ENCODE results near the gene LRR1. TPM values are rescaled to one million over a fixed set of nuclear protein-coding genes. Genes with fewer than 3 reads are reported as not detected.
"Not testable (repeated sequence)": the region's sequence is repeated elsewhere in the genome, so short reads cannot be mapped to it uniquely, and the experiment has no call there.

Gene LRR1
- polyA plus RNA-seq, 2 donors, result 4.3 to 9.0 TPM

- Histone ChIP-seq H3K27me3 (ENCODE audit: control insufficient read depth in 1 of 2, insufficient read depth in 2 of 2, low read length in 2 of 2) (no peaks in the 10 kb centered on the region), H3K4me3 (ENCODE audit: low read depth in 1 of 2, low read length in 2 of 2) (no peak overlapping the region), H3K36me3 (ENCODE audit: control insufficient read depth in 2 of 2, insufficient read depth in 2 of 2, low read length in 1 of 2) (peaks cover 0 to 2% of the 10 kb centered on the region in 2 donors), H3K4me1 (ENCODE audit: control insufficient read depth in 2 of 2, insufficient read depth in 2 of 2, low read length in 1 of 2) (no peaks in the 10 kb centered on the region), H3K27ac (ENCODE audit: low read depth in 2 of 2, low read length in 1 of 2) (no peak overlapping the region), H3K9me3 (ENCODE audit: control insufficient read depth in 2 of 2, insufficient read depth in 1 of 2, low read depth in 1 of 2, low read length in 1 of 2) (no peaks in the 10 kb centered on the region)
- 96 to 97% methylated on average over 6 of the region's 6 CpGs for WGBS, 2 donors
Measured at GRCh38 chr14:49653508-49653907, 54.8 kb downstream of the LRR1 start.

- no peak overlapping the region for H3K4me3 ChIP-seq (ENCODE audit: low read depth in 1 of 2, low read length in 2 of 2)
- H3K27ac ChIP-seq (ENCODE audit: low read depth in 2 of 2, low read length in 1 of 2), result no peak overlapping the region
- no peaks in the 10 kb centered on the region for H3K4me1 ChIP-seq (ENCODE audit: control insufficient read depth in 2 of 2, insufficient read depth in 2 of 2, low read length in 1 of 2)
- 93 to 97% methylated on average over 3 of the region's 3 CpGs for WGBS, 2 donors
- no peaks in the 10 kb centered on the region for H3K27me3 ChIP-seq (ENCODE audit: control insufficient read depth in 1 of 2, insufficient read depth in 2 of 2, low read length in 2 of 2)
- H3K36me3 ChIP-seq (ENCODE audit: control insufficient read depth in 2 of 2, insufficient read depth in 2 of 2, low read length in 1 of 2), result peaks cover 0 to 2% of the 10 kb centered on the region in 2 donors
- no peaks in the 10 kb centered on the region for H3K9me3 ChIP-seq (ENCODE audit: control insufficient read depth in 2 of 2, insufficient read depth in 1 of 2, low read depth in 1 of 2, low read length in 1 of 2)
Measured at GRCh38 chr14:49654511-49654910, 55.8 kb downstream of the LRR1 start.

DNA sequence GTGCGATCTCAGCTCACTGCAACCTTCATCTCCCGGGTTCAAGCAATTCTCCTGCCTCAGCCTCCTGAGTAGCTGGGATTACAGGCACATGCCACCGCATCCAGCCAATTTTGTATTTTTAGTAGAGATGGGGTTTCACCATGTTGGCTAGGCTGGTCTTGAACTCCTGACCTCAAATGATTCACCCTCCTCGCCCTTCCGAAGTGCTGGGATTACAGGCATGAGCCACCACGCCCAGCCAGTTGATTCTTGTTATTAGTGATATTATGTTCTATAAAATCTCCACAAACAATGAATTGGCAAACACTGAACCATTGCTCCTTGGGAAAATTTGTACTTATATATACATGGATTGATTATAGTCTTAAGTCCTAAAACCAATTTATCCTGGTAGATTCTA, 58.8 kb downstream of the LRR1 start:
- not testable (repeated sequence) for H3K27me3 ChIP-seq (ENCODE audit: control insufficient read depth in 1 of 2, insufficient read depth in 2 of 2, low read length in 2 of 2); H3K27ac ChIP-seq (ENCODE audit: low read depth in 2 of 2, low read length in 1 of 2)
- WGBS, 2 donors, result 68 to 72% methylated on average over 6 of the region's 6 CpGs

GRCh38 chr14:49659526-49660455, 61.1 kb downstream of the LRR1 start:
- H3K9me3 ChIP-seq (ENCODE audit: control insufficient read depth in 2 of 2, insufficient read depth in 1 of 2, low read depth in 1 of 2, low read length in 1 of 2), result no peaks in the 10 kb centered on the region
- H3K27ac ChIP-seq (ENCODE audit: low read depth in 2 of 2, low read length in 1 of 2), result peak overlapping the region; percentile 60 to 72
- peaks cover 0 to 2% of the 10 kb centered on the region in 2 donors for H3K36me3 ChIP-seq (ENCODE audit: control insufficient read depth in 2 of 2, insufficient read depth in 2 of 2, low read length in 1 of 2)
- H3K27me3 ChIP-seq (ENCODE audit: control insufficient read depth in 1 of 2, insufficient read depth in 2 of 2, low read length in 2 of 2), result no peaks in the 10 kb centered on the region
- WGBS, 2 donors, result 68 to 73% methylated on average over 2 of the region's 2 CpGs
- no peak overlapping the region for H3K4me3 ChIP-seq (ENCODE audit: low read depth in 1 of 2, low read length in 2 of 2)
- H3K4me1 ChIP-seq (ENCODE audit: control insufficient read depth in 2 of 2, insufficient read depth in 2 of 2, low read length in 1 of 2), result no peaks in the 10 kb centered on the region

More for the DNA sequence above, 58.8 kb downstream of the LRR1 start:
- H3K36me3 ChIP-seq (ENCODE audit: control insufficient read depth in 2 of 2, insufficient read depth in 2 of 2, low read length in 1 of 2); H3K4me1 ChIP-seq (ENCODE audit: control insufficient read depth in 2 of 2, insufficient read depth in 2 of 2, low read length in 1 of 2); H3K9me3 ChIP-seq (ENCODE audit: control insufficient read depth in 2 of 2, insufficient read depth in 1 of 2, low read depth in 1 of 2, low read length in 1 of 2); H3K4me3 ChIP-seq (ENCODE audit: low read depth in 1 of 2, low read length in 2 of 2): not testable (repeated sequence)

Other genes with a start within 250 kb of the LRR1 start
- 1,000 to 10,000 TPM in 1 of 2 donors, 100 to 1,000 TPM in 1; 861 to 2,600 TPM for gene RPS29, start 12.6 kb upstream of the LRR1 start, polyA plus RNA-seq
- 100 to 1,000 TPM; 405 to 519 TPM for gene RPL36AL, start 21.7 kb downstream of the LRR1 start, polyA plus RNA-seq
- gene MGAT2, start 21.9 kb downstream of the LRR1 start, polyA plus RNA-seq, result 10 to 100 TPM in 1 of 2 donors, 1 to 10 TPM in 1; 9.2 to 10.8 TPM
- gene DNAAF2, start 36.3 kb downstream of the LRR1 start, polyA plus RNA-seq, result 1 to 10 TPM; 2.3 to 5.2 TPM
- 1 to 10 TPM; 7.0 to 8.0 TPM for gene POLE2, start 89.3 kb downstream of the LRR1 start, polyA plus RNA-seq
- 1 to 10 TPM; 1.0 to 2.3 TPM for gene KLHDC1, start 94.2 kb downstream of the LRR1 start, polyA plus RNA-seq
- gene KLHDC2, start 169.2 kb downstream of the LRR1 start, polyA plus RNA-seq, result 10 to 100 TPM; 24.2 to 31.6 TPM

Measured in esophagus (tissue), 2 donors.